ENCODE results near the gene TRDN. TPM values are rescaled to one million over a fixed set of nuclear protein-coding genes. Genes with fewer than 3 reads are reported as not detected.

The TRDN gene
- total and polyA plus RNA-seq, 4 donors: 0.04 to 0.11 (median 0.05) TPM; not detected in 1

GRCh38 chr6:123226398-123226797 is 410.4 kb downstream of the TRDN start:
- Histone ChIP-seq H3K9ac (ENCODE audit: insufficient read depth in 1 of 2, low read length in 2 of 2) (no peak overlapping the region), H3K27ac (ENCODE audit: low read depth in 1 of 2, low read length in 1 of 2) (no peak overlapping the region), H3K4me3 (no peak overlapping the region), H3K36me3 (ENCODE audit: control insufficient read depth in 4 of 4, insufficient read depth in 4 of 4, low read length in 4 of 4) (no peaks in the 10 kb centered on the region), H3K9me3 (ENCODE audit: control insufficient read depth in 4 of 4, insufficient read depth in 3 of 4, low read length in 3 of 4) (no peaks in the 10 kb centered on the region), H3K27me3 (ENCODE audit: control insufficient read depth in 3 of 3, insufficient read depth in 3 of 3, low read length in 2 of 3) (no peaks in the 10 kb centered on the region), H3K4me1 (ENCODE audit: control insufficient read depth in 5 of 5, insufficient read depth in 5 of 5, low read length in 5 of 5) (peaks cover 0 to 4% (median 0%) of the 10 kb centered on the region in 5 donors)
- no peak for DNase-seq
- TF ChIP-seq CTCF (IDR thresholded peaks at IDR 0.05; ENCODE audit: control extremely low read depth, extremely low read depth): no peak
- WGBS, 2 donors: 55 to 68% methylated on average over 3 of the region's 3 CpGs
- ATAC-seq (ENCODE audit: insufficient read depth, low FRiP score): no peak

- no peaks in the 10 kb centered on the region for H3K9me3 ChIP-seq (ENCODE audit: control insufficient read depth in 4 of 4, insufficient read depth in 3 of 4, low read length in 3 of 4)
- H3K27me3 ChIP-seq (ENCODE audit: control insufficient read depth in 3 of 3, insufficient read depth in 3 of 3, low read length in 2 of 3): no peaks in the 10 kb centered on the region
- no peaks in the 10 kb centered on the region for H3K36me3 ChIP-seq (ENCODE audit: control insufficient read depth in 4 of 4, insufficient read depth in 4 of 4, low read length in 4 of 4)
- no peak for DNase-seq
- no peak overlapping the region for H3K9ac ChIP-seq (ENCODE audit: insufficient read depth in 1 of 2, low read length in 2 of 2)
- H3K4me3 ChIP-seq: no peak overlapping the region
- no peak for ATAC-seq (ENCODE audit: insufficient read depth, low FRiP score)
- H3K27ac ChIP-seq (ENCODE audit: low read depth in 1 of 2, low read length in 1 of 2): no peak overlapping the region
- H3K4me1 ChIP-seq (ENCODE audit: control insufficient read depth in 5 of 5, insufficient read depth in 5 of 5, low read length in 5 of 5): peaks cover 0 to 4% (median 0%) of the 10 kb centered on the region in 5 donors
- no peak for TF ChIP-seq CTCF (IDR thresholded peaks at IDR 0.05; ENCODE audit: control extremely low read depth, extremely low read depth)
Measured at GRCh38 chr6:123224077-123224476, 412.7 kb downstream of the TRDN start.

- 86 to 89% methylated on average over 2 of the region's 2 CpGs for WGBS, 2 donors
- Histone ChIP-seq H3K36me3 (ENCODE audit: control insufficient read depth in 4 of 4, insufficient read depth in 4 of 4, low read length in 4 of 4) (no peaks in the 10 kb centered on the region), H3K27me3 (ENCODE audit: control insufficient read depth in 3 of 3, insufficient read depth in 3 of 3, low read length in 2 of 3) (no peaks in the 10 kb centered on the region), H3K27ac (ENCODE audit: low read depth in 1 of 2, low read length in 1 of 2) (no peak overlapping the region), H3K9me3 (ENCODE audit: control insufficient read depth in 4 of 4, insufficient read depth in 3 of 4, low read length in 3 of 4) (no peaks in the 10 kb centered on the region), H3K4me3 (no peak overlapping the region), H3K9ac (ENCODE audit: insufficient read depth in 1 of 2, low read length in 2 of 2) (no peak overlapping the region), H3K4me1 (ENCODE audit: control insufficient read depth in 5 of 5, insufficient read depth in 5 of 5, low read length in 5 of 5) (peaks cover 0 to 4% (median 0%) of the 10 kb centered on the region in 5 donors)
- TF ChIP-seq CTCF (IDR thresholded peaks at IDR 0.05; ENCODE audit: control extremely low read depth, extremely low read depth): no peak
- DNase-seq: no peak
- no peak for ATAC-seq (ENCODE audit: insufficient read depth, low FRiP score)
Measured at GRCh38 chr6:123223461-123223860, 413.3 kb downstream of the TRDN start.

- no peak overlapping the region for H3K4me3 ChIP-seq
- ATAC-seq (ENCODE audit: insufficient read depth, low FRiP score): no peak
- WGBS, 2 donors: 57 to 74% methylated on average over 4 of the region's 4 CpGs
Measured at GRCh38 chr6:123215211-123215610, 421.5 kb downstream of the TRDN start.

More at GRCh38 chr6:123215211-123215610, 421.5 kb downstream of the TRDN start:
- H3K4me1 ChIP-seq (ENCODE audit: control insufficient read depth in 5 of 5, insufficient read depth in 5 of 5, low read length in 5 of 5): no peaks in the 10 kb centered on the region
- no peak overlapping the region for H3K27ac ChIP-seq (ENCODE audit: low read depth in 1 of 2, low read length in 1 of 2)
- no peaks in the 10 kb centered on the region for H3K9me3 ChIP-seq (ENCODE audit: control insufficient read depth in 4 of 4, insufficient read depth in 3 of 4, low read length in 3 of 4)
- TF ChIP-seq CTCF (IDR thresholded peaks at IDR 0.05; ENCODE audit: control extremely low read depth, extremely low read depth): no peak
- no peak overlapping the region for H3K9ac ChIP-seq (ENCODE audit: insufficient read depth in 1 of 2, low read length in 2 of 2)
- H3K27me3 ChIP-seq (ENCODE audit: control insufficient read depth in 3 of 3, insufficient read depth in 3 of 3, low read length in 2 of 3): no peaks in the 10 kb centered on the region
- no peaks in the 10 kb centered on the region for H3K36me3 ChIP-seq (ENCODE audit: control insufficient read depth in 4 of 4, insufficient read depth in 4 of 4, low read length in 4 of 4)
- DNase-seq: no peak

Measured in lung (tissue), 12 donors.